ENCODE measurements around the gene MRPL12. TPM values are rescaled to one million over a fixed set of nuclear protein-coding genes. Genes with fewer than 3 reads are reported as not detected.

Gene MRPL12
- total and polyA plus RNA-seq, 2 of the 8 experiments (the other 6 are each of a cell fraction or from before 2014, with no cell fraction given) = 120 to 141 TPM

- H3K4me3 ChIP-seq (ENCODE audit: extremely low read depth in 1 of 4, insufficient read depth in 2 of 4, low read depth in 3 of 4, low read length in 4 of 4) = no peak overlapping the region
- no peak overlapping the region for H2BK5ac ChIP-seq (ENCODE audit: low read depth, low read length)
- no peak overlapping the region for H2BK12ac ChIP-seq (ENCODE audit: low read depth, low read length)
- no peak overlapping the region for H3K14ac ChIP-seq (ENCODE audit: insufficient read length)
- ChIA-PET CTCF (ENCODE audit: partially characterized antibody) (interaction anchor here (0.7 to 1.4 kb wide), 3 partner anchors 15 to 514 kb away, joined by 3 to 4 read pairs (median 3); no protein-coding TSS in a partner anchor), POLR2A (ENCODE audit: partially characterized antibody) (interaction anchor here (0.6 to 28.4 kb wide), 5 partner anchors 8 to 48 kb away, joined by 3 to 436 read pairs (median 5); partner anchors contain the start of genes ARL16, HGS, MRPL12 and SLC25A10)
- no peaks in the 10 kb centered on the region for H3K9me3 ChIP-seq (ENCODE audit: insufficient read depth in 2 of 2, low read depth in 1 of 2, low read length in 1 of 2)
- H3K9ac ChIP-seq (replicated peaks in 1 of 4; ENCODE audit: extremely low read depth in 1 of 4, low read depth in 3 of 4, low read length in 3 of 4) = no peak overlapping the region
- H2AFZ ChIP-seq (ENCODE audit: low read length) = no peak overlapping the region
- H3K4me1 ChIP-seq (replicated peaks in 1 of 4; ENCODE audit: control insufficient read depth in 3 of 4, insufficient read depth in 4 of 4, low read length in 3 of 4) = no peaks in the 10 kb centered on the region
- no peak overlapping the region for H3K4me2 ChIP-seq (ENCODE audit: insufficient read depth in 1 of 2, low read depth in 2 of 2, low read length in 2 of 2)
- H4K91ac ChIP-seq (replicated peaks; ENCODE audit: insufficient read length, low read length) = no peak overlapping the region
- H2BK15ac ChIP-seq (ENCODE audit: low read length) = no peak overlapping the region
- no peak overlapping the region for H2AK5ac ChIP-seq (ENCODE audit: low read depth, low read length)
- DNase-seq (ENCODE audit: low read depth in 1 of 2, low spot score in 2 of 2) (no peak), FAIRE-seq (no peak)
- no peak overlapping the region for H2BK20ac ChIP-seq (ENCODE audit: low read length)
- no peak overlapping the region for H3K27ac ChIP-seq (ENCODE audit: low read depth, low read length)
- no peak overlapping the region for H3K23ac ChIP-seq (ENCODE audit: insufficient read length)
- WGBS, 2 experiments (ENCODE audit: extremely low coverage in 1 of 2, insufficient coverage in 1 of 2, insufficient read length in 1 of 2, insufficient replicate concordance in 2 of 2, low coverage in 1 of 2, low lambda C conversion rate in 2 of 2, missing lambda C conversion rate in 1 of 2) = 97% methylated on average over 12 of the region's 17 CpGs; no CpG with 5 or more reads in 1 of the 2 experiments
- peaks cover 4 to 59% (median 31%) of the 10 kb centered on the region in 4 experiments; a peak in 6 of 8 replicates for H3K36me3 ChIP-seq (ENCODE audit: control insufficient read depth in 2 of 4, insufficient read depth in 4 of 4, low read length in 3 of 4)
- no peaks in the 10 kb centered on the region for H3K23me2 ChIP-seq (ENCODE audit: low read depth, low read length)
- no peak overlapping the region for H3K18ac ChIP-seq (ENCODE audit: extremely low read depth, low read length)
- H3K79me2 ChIP-seq (ENCODE audit: control insufficient read depth in 1 of 2, insufficient read depth in 2 of 2, low read length in 2 of 2) = peaks cover 0 to 7% of the 10 kb centered on the region in 2 experiments; a peak in 1 of 4 replicates
- no peak overlapping the region for H4K8ac ChIP-seq (ENCODE audit: extremely low read depth, insufficient read depth, low read length)
- no peak overlapping the region for H3K56ac ChIP-seq (replicated peaks; ENCODE audit: insufficient read length, low read depth, low read length)
- no peak overlapping the region for H4K5ac ChIP-seq (ENCODE audit: insufficient read length, low read depth, low read length)
- no peak overlapping the region for H2BK120ac ChIP-seq (replicated peaks; ENCODE audit: low read depth, low read length)
- no peaks in the 10 kb centered on the region for H3K27me3 ChIP-seq (replicated peaks in 1 of 4; ENCODE audit: control insufficient read depth in 3 of 4, extremely low read depth in 1 of 4, insufficient read depth in 3 of 4, low read length in 3 of 4)
- H4K20me1 ChIP-seq (replicated peaks in 1 of 2; ENCODE audit: control insufficient read depth in 1 of 2, insufficient read depth in 2 of 2, low read length in 2 of 2) = peaks cover under 1 to 23% of the 10 kb centered on the region in 2 experiments
- H3K4ac ChIP-seq (replicated peaks; ENCODE audit: insufficient read length, low read depth, low read length) = no peak overlapping the region
- H3K79me1 ChIP-seq (ENCODE audit: low read depth, low read length) = peaks cover 4% of the 10 kb centered on the region
Measured at GRCh38 chr17:81690549-81690948, 12.6 kb upstream of the MRPL12 start.
